ENCODE results near the gene CNDP1.

CNDP1 gene

GRCh38 chr18:74577019-74577418 is 42.7 kb downstream of the CNDP1 start:
- no peak for DNase-seq
- in situ Hi-C loops (cut with HindIII; ENCODE audit: low pct_ligation_motif_present, low sequenced_read_pairs), result no loop called here
- H3K4me3 ChIP-seq (ENCODE audit: low read depth, low read length), result no peak overlapping the region
- no peaks in the 10 kb centered on the region for H3K36me3 ChIP-seq (replicated peaks)
- H3K27ac ChIP-seq, result no peak overlapping the region
- no peak for TF ChIP-seq CTCF (IDR thresholded peaks at IDR 0.05; ENCODE audit: low read depth, low read length, missing control alignments)
- no peaks in the 10 kb centered on the region for H3K27me3 ChIP-seq (replicated peaks)

- Histone ChIP-seq H3K27ac (no peak overlapping the region), H3K27me3 (replicated peaks) (no peaks in the 10 kb centered on the region), H3K36me3 (replicated peaks) (no peaks in the 10 kb centered on the region), H3K4me3 (ENCODE audit: low read depth, low read length) (no peak overlapping the region)
- in situ Hi-C loops (cut with HindIII; ENCODE audit: low pct_ligation_motif_present, low sequenced_read_pairs), result no loop called here
- no peak for DNase-seq
- TF ChIP-seq CTCF (IDR thresholded peaks at IDR 0.05; ENCODE audit: low read depth, low read length, missing control alignments), result no peak
Measured at GRCh38 chr18:74579496-74580065, 45.3 kb downstream of the CNDP1 start.

- Histone ChIP-seq H3K27me3 (replicated peaks) (no peaks in the 10 kb centered on the region), H3K27ac (no peak overlapping the region), H3K36me3 (replicated peaks) (no peaks in the 10 kb centered on the region), H3K4me3 (ENCODE audit: low read depth, low read length) (no peak overlapping the region)
- TF ChIP-seq CTCF (IDR thresholded peaks at IDR 0.05; ENCODE audit: low read depth, low read length, missing control alignments), result no peak
- no peak for DNase-seq
- in situ Hi-C loops (cut with HindIII; ENCODE audit: low pct_ligation_motif_present, low sequenced_read_pairs), result no loop called here
Measured at GRCh38 chr18:74582642-74583041, 48.3 kb downstream of the CNDP1 start.

GRCh38 chr18:74587441-74587840 is 53.1 kb downstream of the CNDP1 start:
- Histone ChIP-seq H3K36me3 (replicated peaks) (no peaks in the 10 kb centered on the region), H3K4me3 (ENCODE audit: low read depth, low read length) (no peak overlapping the region), H3K27ac (no peak overlapping the region), H3K27me3 (replicated peaks) (no peaks in the 10 kb centered on the region)
- DNase-seq, result no peak
- in situ Hi-C loops (cut with HindIII; ENCODE audit: low pct_ligation_motif_present, low sequenced_read_pairs), result no loop called here
- TF ChIP-seq CTCF (IDR thresholded peaks at IDR 0.05; ENCODE audit: low read depth, low read length, missing control alignments), result no peak

GRCh38 chr18:74589021-74589420 is 54.7 kb downstream of the CNDP1 start:
- no peaks in the 10 kb centered on the region for H3K36me3 ChIP-seq (replicated peaks)
- no peak for TF ChIP-seq CTCF (IDR thresholded peaks at IDR 0.05; ENCODE audit: low read depth, low read length, missing control alignments)
- H3K4me3 ChIP-seq (ENCODE audit: low read depth, low read length), result no peak overlapping the region
- H3K27me3 ChIP-seq (replicated peaks), result no peaks in the 10 kb centered on the region
- no peak overlapping the region for H3K27ac ChIP-seq
- in situ Hi-C loops (cut with HindIII; ENCODE audit: low pct_ligation_motif_present, low sequenced_read_pairs), result no loop called here
- no peak for DNase-seq

GRCh38 chr18:74589811-74590210 is 55.5 kb downstream of the CNDP1 start:
- no peak for DNase-seq
- in situ Hi-C loops (cut with HindIII; ENCODE audit: low pct_ligation_motif_present, low sequenced_read_pairs), result no loop called here
- no peak for TF ChIP-seq CTCF (IDR thresholded peaks at IDR 0.05; ENCODE audit: low read depth, low read length, missing control alignments)
- Histone ChIP-seq H3K4me3 (ENCODE audit: low read depth, low read length) (no peak overlapping the region), H3K27me3 (replicated peaks) (no peaks in the 10 kb centered on the region), H3K36me3 (replicated peaks) (no peaks in the 10 kb centered on the region), H3K27ac (no peak overlapping the region)
